OCI-LY7 (cell line): ENCODE measurements around the gene KRT17. TPM values are rescaled to one million over a fixed set of nuclear protein-coding genes. Genes with fewer than 3 reads are reported as not detected.

Experiments
- BruUV-seq: library from RNA; stranded (reverse); fragments of 400-500 nt; replicated peaks from 2 replicates; lab custom pipeline; 2021; lab: Mats Ljungman, UMichigan
- CTCF ChIA-PET: fragments of 300-600 bp; sonication (Branson Sonifier 250); formaldehyde crosslinking; loops from one replicate; lab custom pipeline; 2022; ENCODE audit warnings: antibody characterized with exemption; ENCODE audit not compliant: unreplicated experiment; lab: Charles Lee
- POLR2A ChIA-PET: fragments of 300-600 bp; sonication (Branson Sonifier 250); formaldehyde crosslinking; loops from one replicate; lab custom pipeline; 2022; ENCODE audit warnings: antibody characterized with exemption; lab: Charles Lee
- DNase-seq: peaks from one replicate; pipeline ENCODE4 v3.0.0-alpha.2; 2015; ENCODE audit warnings: low spot score
- H2AFZ ChIP-seq: fragments of 200-600 bp; sonication (generic), shearing (Covaris generic); 2 replicates; pipeline ENCODE4 v1.6.1; 2014; ENCODE audit warnings: mild to moderate bottlenecking, antibody characterized with exemption, low read length, moderate library complexity
- H3K27ac ChIP-seq: fragments of 200-600 bp; sonication (generic); 2 replicates; pipeline ENCODE4 v1.5.1; 2014; ENCODE audit warnings: mixed run types, low read depth, mild to moderate bottlenecking, moderate library complexity, low read length, inconsistent platforms; ENCODE audit not compliant: poor library complexity, severe bottlenecking
- H3K36me3 ChIP-seq: fragments of 200-600 bp; sonication (generic); 2 replicates; pipeline ENCODE4 v1.6.1; 2014; ENCODE audit warnings: mild to moderate bottlenecking, antibody characterized with exemption, low read length, moderate library complexity, mixed read lengths; ENCODE audit not compliant: insufficient read depth
- H3K4me1 ChIP-seq: fragments of 200-600 bp; sonication (generic); 2 replicates; pipeline ENCODE4 v1.5.1; 2014; ENCODE audit warnings: mild to moderate bottlenecking, low read length; ENCODE audit not compliant: insufficient read depth, poor library complexity, severe bottlenecking
- H3K4me2 ChIP-seq: fragments of 200-600 bp; sonication (generic); 2 replicates; pipeline ENCODE4 v1.6.1; 2014; ENCODE audit warnings: mild to moderate bottlenecking, low read length
- H3K4me3 ChIP-seq: fragments of 200-600 bp; sonication (generic); 2 replicates; pipeline ENCODE4 v1.5.1; 2014; ENCODE audit warnings: mild to moderate bottlenecking, low read depth, low read length; ENCODE audit not compliant: poor library complexity, severe bottlenecking
- H3K79me2 ChIP-seq: fragments of 200-600 bp; sonication (generic); 2 replicates; pipeline ENCODE4 v1.6.1; 2016; ENCODE audit warnings: low read depth, mild to moderate bottlenecking, low read length, moderate library complexity, mixed read lengths; ENCODE audit not compliant: insufficient read depth
- H3K9me2 ChIP-seq: fragments of 200-600 bp; sonication (generic); 2 replicates; pipeline ENCODE4 v1.6.1; 2016; ENCODE audit warnings: mild to moderate bottlenecking, low read length, mixed read lengths; ENCODE audit not compliant: insufficient read depth
- H3K9me3 ChIP-seq: fragments of 200-600 bp; sonication (generic); 2 replicates; pipeline ENCODE4 v1.6.1; 2014; ENCODE audit warnings: mild to moderate bottlenecking, mixed run types, low read length, mixed read lengths
- H4K20me1 ChIP-seq: fragments of 200-600 bp; sonication (generic); 2 replicates; pipeline ENCODE4 v1.6.1; 2014; ENCODE audit warnings: mild to moderate bottlenecking, antibody characterized with exemption, low read length, moderate library complexity, mixed read lengths; ENCODE audit not compliant: insufficient read depth
- CTCF ChIP-seq: fragments of 200-600 bp; sonication (generic); conservative IDR thresholded peaks from 2 replicates; pipeline ENCODE4 v1.5.1; 2014; ENCODE audit warnings: mild to moderate bottlenecking, antibody characterized with exemption, low read length, moderate library complexity, mixed read lengths
- EZH2phosphoT487 ChIP-seq: fragments of 200-600 bp; sonication (generic); IDR thresholded peaks from 2 replicates; pipeline ENCODE4 v1.6.1; 2018; ENCODE audit warnings: low read depth, borderline replicate concordance, mild to moderate bottlenecking, mixed run types, antibody characterized with exemption, low read length, moderate library complexity, mixed read lengths
- intact Hi-C: fragments of 100-400 bp; cut with micrococcal nuclease; formaldehyde crosslinking; loops from one replicate; pipeline ENCODE4 v1.10.0; 2022; ENCODE audit not compliant: unreplicated experiment
- total RNA-seq, 2 experiments: library from RNA; depleted of rRNA in 1 of 2; stranded (reverse); fragments of >200 nt in 1 of 2; shearing (Covaris generic) in 1 of 2; gene quantifications; 2 replicates each; pipeline ENCODE4 v1.2.3, GENCODE V29; 2014 to 2022

The KRT17 gene
- total RNA-seq, 2 experiments from 2014 or later: 2.1 TPM; not detected in 1

GRCh38 chr17:41666237-41666641, 41.9 kb upstream of the KRT17 start:
- Histone ChIP-seq H3K9me3 (no peaks in the 10 kb centered on the region), H3K36me3 (no peaks in the 10 kb centered on the region), H3K4me3 (peak overlapping the region; percentile 62), H3K27ac (peak overlapping the region; percentile 84), H4K20me1 (no peaks in the 10 kb centered on the region), H3K79me2 (no peaks in the 10 kb centered on the region), H3K4me1 (peaks cover 31% of the 10 kb centered on the region), H2AFZ (peak overlapping the region; percentile 96), H3K9me2 (no peaks in the 10 kb centered on the region), H3K4me2 (peak overlapping the region; percentile 82)
- TF ChIP-seq CTCF (peak; percentile 59; the same call in 1 of the 2 replicates), EZH2phosphoT487 (no peak)
- BruUV-seq: TSS peak; percentile 87
- ChIA-PET POLR2A (interaction anchor here (1.1 to 2.8 kb wide), 4 partner anchors 12 to 30 kb away, joined by 4 to 13 read pairs (median 8); partner anchors contain the start of gene EIF1), CTCF (interaction anchor here (1.0 to 2.3 kb wide), 2 partner anchors 18 to 23 kb away, joined by 3 to 20 read pairs; partner anchors contain the start of gene EIF1)
- intact Hi-C loops: loop anchor here (1.0 to 10.0 kb wide), 2 partner anchors 18 to 341 kb away; no protein-coding TSS in a partner anchor
- peak; percentile 77 for DNase-seq

- intact Hi-C loops: loop anchor here (1.0 to 10.0 kb wide), 2 partner anchors 17 to 341 kb away; no protein-coding TSS in a partner anchor
- no peaks in the 10 kb centered on the region for H3K9me2 ChIP-seq
- H4K20me1 ChIP-seq: no peaks in the 10 kb centered on the region
- H3K36me3 ChIP-seq: no peaks in the 10 kb centered on the region
- H3K9me3 ChIP-seq: no peaks in the 10 kb centered on the region
- TF ChIP-seq CTCF (peak; percentile 95), EZH2phosphoT487 (no peak)
- peak overlapping the region; percentile 96 for H2AFZ ChIP-seq
- peaks cover 31% of the 10 kb centered on the region for H3K4me1 ChIP-seq
- DNase-seq: peak; percentile 90
- ChIA-PET POLR2A (interaction anchor here (0.6 to 2.8 kb wide), 6 partner anchors 13 to 255 kb away, joined by 4 to 13 read pairs (median 6); partner anchors contain the start of gene EIF1), CTCF (interaction anchor here (0.5 to 2.3 kb wide), 4 partner anchors 17 to 86 kb away, joined by 3 to 20 read pairs (median 3); partner anchors contain the start of gene EIF1)
- peak overlapping the region; percentile 84 for H3K27ac ChIP-seq
- H3K4me2 ChIP-seq: peak overlapping the region; percentile 82
- H3K79me2 ChIP-seq: no peaks in the 10 kb centered on the region
- peak overlapping the region; percentile 62 for H3K4me3 ChIP-seq
- BruUV-seq: no TSS peak
Observed at GRCh38 chr17:41665566-41666236, 41.3 kb upstream of the KRT17 start.
